Uterus (tissue), 2 donors: ENCODE data around the gene FITM1.

ENCODE experiments used
- CTCF ChIP-seq, 4 experiments: fragments of 200-600 bp in 2 of 4; fragments of 450-650 bp in 2 of 4; sonication (generic) in 2 of 4; IDR thresholded peaks; one replicate each; pipeline ENCODE4 v1.5.1; 2016 to 2019; ENCODE audit warnings: antibody characterized with exemption in 4 of 4, mild to moderate bottlenecking in 2 of 4, moderate library complexity in 1 of 4
- POLR2A ChIP-seq, 2 donors: fragments of 450-650 bp; IDR thresholded peaks; one replicate each; pipeline ENCODE4 v1.6.1; 2016; ENCODE audit warnings: antibody characterized with exemption in 2 of 2, mild to moderate bottlenecking in 1 of 2, moderate library complexity in 1 of 2

- no peak for TF ChIP-seq POLR2A (IDR thresholded peaks at IDR 0.05)
- no peak for TF ChIP-seq CTCF (IDR thresholded peaks at IDR 0.05)
These were observed 34.1 kb downstream of the FITM1 start for GRCh38 chr14:24164518-24164991.
